CD14-positive monocyte (primary cell): Measurements from ENCODE around the gene TTLL8. TPM values are rescaled to one million over a fixed set of nuclear protein-coding genes. Genes with fewer than 3 reads are reported as not detected.

Experiments used
- DNase-seq, 3 donors: peaks; one replicate each; pipeline ENCODE4 v3.0.0-alpha.2; 2011 to 2022
- H2AFZ ChIP-seq: 2 replicates; pipeline ENCODE4 v1.6.0; 2012; ENCODE audit warnings: mild to moderate bottlenecking, low read depth, low read length, inconsistent platforms; ENCODE audit not compliant: insufficient read depth, poor library complexity, severe bottlenecking
- H3K27ac ChIP-seq, 2 donors: 1 replicate in 1 of 2; 2 replicates in 1 of 2; pipeline ENCODE4 v1.5.1; 2012 to 2013; ENCODE audit warnings: low read length in 2 of 2, control low read depth in 1 of 2, inconsistent platforms in 1 of 2, low read depth in 1 of 2, mild to moderate bottlenecking in 1 of 2
- H3K27me3 ChIP-seq, 2 donors: one replicate each; pipeline versions ENCODE4 v1.6.0 to v1.6.1; 2011 to 2013; ENCODE audit warnings: low read length in 2 of 2; ENCODE audit not compliant: control insufficient read depth in 2 of 2, insufficient read depth in 2 of 2
- H3K36me3 ChIP-seq, 2 donors: replicated peaks in 1 of 2; 1 replicate in 1 of 2; 2 replicates in 1 of 2; pipeline versions ENCODE4 v1.5.1 to v1.6.1; 2012 to 2013; ENCODE audit warnings: low read length in 2 of 2, control low read depth in 1 of 2, inconsistent platforms in 1 of 2, mild to moderate bottlenecking in 1 of 2; ENCODE audit not compliant: insufficient read depth in 2 of 2, control insufficient read depth in 1 of 2
- H3K4me1 ChIP-seq, 2 donors: 1 replicate in 1 of 2; 2 replicates in 1 of 2; pipeline versions ENCODE4 v1.5.1 to v1.6.1; 2012 to 2013; ENCODE audit warnings: low read length in 2 of 2, control low read depth in 1 of 2, inconsistent platforms in 1 of 2, mild to moderate bottlenecking in 1 of 2, moderate library complexity in 1 of 2; ENCODE audit not compliant: insufficient read depth in 2 of 2, control insufficient read depth in 1 of 2
- H3K4me2 ChIP-seq: replicated peaks from 2 replicates; pipeline ENCODE3; 2012; ENCODE audit warnings: low read length, moderate library complexity, mild to moderate bottlenecking; ENCODE audit not compliant: poor library complexity, severe bottlenecking; ENCODE audit errors: extremely low read depth
- H3K4me3 ChIP-seq, 3 experiments: fragments of 200-600 bp in 1 of 3; sonication (generic) in 1 of 3; replicated peaks in 1 of 3; 1 replicate in 2 of 3; 2 replicates in 1 of 3; pipeline ENCODE4 v1.5.1; 2011 to 2013; ENCODE audit warnings: low read length in 3 of 3, mild to moderate bottlenecking in 3 of 3, control low read depth in 2 of 3, low read depth in 2 of 3, inconsistent platforms in 1 of 3, moderate library complexity in 1 of 3
- H3K79me2 ChIP-seq: 2 replicates; pipeline ENCODE4 v1.6.0; 2012; ENCODE audit warnings: mild to moderate bottlenecking, control low read depth, inconsistent platforms, low read length, moderate library complexity; ENCODE audit not compliant: insufficient read depth
- H3K9ac ChIP-seq: 2 replicates; pipeline ENCODE4 v1.6.0; 2017; ENCODE audit warnings: low read length, mild to moderate bottlenecking; ENCODE audit not compliant: insufficient read depth, poor library complexity, severe bottlenecking
- H3K9me3 ChIP-seq, 2 donors: replicated peaks in 1 of 2; 1 replicate in 1 of 2; 2 replicates in 1 of 2; pipeline versions ENCODE4 v1.5.1 to v1.6.1; 2012 to 2013; ENCODE audit warnings: low read length in 2 of 2, control low read depth in 1 of 2; ENCODE audit not compliant: control insufficient read depth in 1 of 2, insufficient read depth in 1 of 2
- H4K20me1 ChIP-seq: 2 replicates; pipeline ENCODE4 v1.6.0; 2012; ENCODE audit warnings: mild to moderate bottlenecking, low read length, control low read depth, moderate library complexity; ENCODE audit not compliant: insufficient read depth
- H3K27ac Mint-ChIP-seq, 7 donors: one replicate each; pipeline ENCODE4 v1.8.0; 2020; ENCODE audit warnings: mild to moderate bottlenecking in 7 of 7, mixed read lengths in 7 of 7, moderate library complexity in 6 of 7, inconsistent platforms in 2 of 7
- H3K27me3 Mint-ChIP-seq, 3 donors: one replicate each; pipeline ENCODE4 v1.8.0; 2021 to 2022; ENCODE audit warnings: low read depth in 3 of 3, mild to moderate bottlenecking in 3 of 3, mixed read lengths in 3 of 3, moderate library complexity in 3 of 3, inconsistent platforms in 1 of 3
- H3K36me3 Mint-ChIP-seq, 2 donors: one replicate each; pipeline ENCODE4 v1.8.0; 2020; ENCODE audit warnings: mixed read lengths in 2 of 2, inconsistent platforms in 1 of 2, mild to moderate bottlenecking in 1 of 2
- H3K4me1 Mint-ChIP-seq: one replicate; pipeline ENCODE4 v1.8.0; 2020; ENCODE audit warnings: mild to moderate bottlenecking, mixed read lengths
- H3K4me3 Mint-ChIP-seq, 2 donors: one replicate each; pipeline ENCODE4 v1.8.0; 2020; ENCODE audit warnings: mild to moderate bottlenecking in 2 of 2, mixed read lengths in 2 of 2, moderate library complexity in 1 of 2
- H3K9me3 Mint-ChIP-seq, 7 donors: one replicate each; pipeline ENCODE4 v1.8.0; 2020 to 2022; ENCODE audit warnings: mixed read lengths in 7 of 7, mild to moderate bottlenecking in 6 of 7, moderate library complexity in 6 of 7, inconsistent platforms in 2 of 7
- WGBS: methylation state at CpG from one replicate; pipeline ENCODE4 v1.1.5; 2013; ENCODE audit warnings: missing lambda C conversion rate; ENCODE audit not compliant: insufficient coverage; 5-methylcytosine and 5-hydroxymethylcytosine counted together
- intact Hi-C, 2 donors: fragments of 100-400 bp; cut with micrococcal nuclease; formaldehyde crosslinking; loops; one replicate each; pipeline versions ENCODE4 v1.15.0 to v1.15.1; 2023
- polyA plus RNA-seq, 3 donors: library from polyadenylated mRNA; depleted of rRNA in 1 of 3; unstranded in 2 of 3; stranded (reverse) in 1 of 3; fragments of 300-500 nt in 2 of 3; fragments of >200 nt in 1 of 3; fragmentation: Illumina TruSeq in 2 of 3; gene quantifications; 1 replicate in 2 of 3; 2 replicates in 1 of 3; pipeline ENCODE4 v1.2.3, GENCODE V29; 2012 to 2021
- TF ChIP-seq, protein P1 (sequence below): fragments of 200-600 bp; IDR thresholded peaks from one replicate; pipeline ENCODE4 v1.8.0; 2022; ENCODE audit warnings: antibody characterized with exemption, mild to moderate bottlenecking

Gene TTLL8
- polyA plus RNA-seq, 3 donors: not detected

DNA sequence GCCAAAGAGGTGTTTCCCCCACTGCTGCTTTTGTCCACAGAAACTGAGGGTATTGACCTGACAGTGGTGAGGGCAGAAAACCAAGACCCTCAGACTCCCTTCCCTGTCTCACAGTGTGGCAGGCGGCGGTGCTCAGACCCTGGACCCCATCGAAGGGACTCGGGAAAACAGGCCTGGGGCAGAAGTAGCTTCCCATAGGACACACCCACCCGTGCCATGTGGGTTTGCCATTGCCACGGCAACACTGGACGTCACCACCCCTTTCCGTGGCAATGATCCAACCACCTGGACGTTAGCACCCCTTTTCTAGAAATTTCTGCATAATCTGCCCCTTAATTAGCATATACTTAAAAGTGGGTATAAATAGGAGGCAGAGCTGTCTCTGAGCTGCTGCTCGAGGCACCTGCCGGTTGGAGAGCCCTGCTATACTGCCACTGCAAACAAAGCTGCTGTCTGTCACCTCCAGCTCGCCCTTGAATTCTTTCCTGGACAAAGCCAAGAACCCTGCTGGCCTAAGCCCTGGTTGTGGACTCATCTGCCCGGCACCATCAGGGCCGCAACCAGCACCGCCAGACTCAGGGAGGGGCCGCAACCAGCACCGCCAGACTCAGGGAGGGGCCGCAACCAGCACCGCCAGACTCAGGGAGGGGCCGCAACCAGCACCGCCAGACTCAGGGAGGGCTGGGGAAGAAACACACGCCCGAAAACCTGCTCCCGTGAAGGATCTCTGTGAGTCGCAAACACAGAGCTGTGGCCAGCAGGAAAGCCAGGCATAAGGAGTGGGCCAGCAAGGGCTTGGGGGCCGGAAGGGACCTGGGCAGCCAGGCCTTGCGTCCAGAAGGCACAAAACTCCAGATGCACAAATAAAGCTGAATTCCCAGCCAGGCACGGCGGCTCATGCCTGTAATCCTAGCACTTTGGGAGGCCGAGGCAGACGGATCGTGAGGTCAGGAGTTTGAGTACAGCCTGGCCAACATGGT is 16.7 kb upstream of the TTLL8 start:
- 93% methylated on average over 28 of the region's 32 CpGs for WGBS
- no peaks in the 10 kb centered on the region for H3K9me3 Mint-ChIP-seq

DNA sequence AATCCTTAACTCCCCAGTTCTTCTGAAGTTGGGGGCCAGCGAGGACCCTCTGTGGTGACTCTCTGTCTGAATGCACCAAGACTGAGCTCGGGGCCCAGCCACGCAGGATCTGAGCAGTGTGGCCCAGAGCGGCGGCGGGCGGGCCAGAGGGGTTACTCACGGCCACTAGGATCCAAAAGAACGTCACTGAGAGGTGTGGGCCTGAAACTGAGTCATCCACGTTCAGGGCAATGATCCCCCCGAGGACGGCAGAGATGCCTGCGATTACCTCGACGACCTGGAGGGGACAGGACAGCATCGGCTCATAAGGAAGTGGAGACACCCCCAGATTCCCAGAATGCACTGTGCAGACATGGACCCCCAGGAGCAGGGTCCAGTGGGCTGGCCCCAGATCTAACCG is 16.0 kb upstream of the TTLL8 start:
- Histone ChIP-seq H3K9ac (no peak overlapping the region), H3K9me3 (no peaks in the 10 kb centered on the region), H3K4me3 (no peak overlapping the region), H3K4me1 (no peaks in the 10 kb centered on the region), H3K27ac (no peak overlapping the region), H4K20me1 (no peaks in the 10 kb centered on the region), H3K79me2 (no peaks in the 10 kb centered on the region), H2AFZ (no peak overlapping the region), H3K4me2 (no peak overlapping the region), H3K27me3 (no peaks in the 10 kb centered on the region), H3K36me3 (no peaks in the 10 kb centered on the region)
- TF ChIP-seq, protein P1, sequence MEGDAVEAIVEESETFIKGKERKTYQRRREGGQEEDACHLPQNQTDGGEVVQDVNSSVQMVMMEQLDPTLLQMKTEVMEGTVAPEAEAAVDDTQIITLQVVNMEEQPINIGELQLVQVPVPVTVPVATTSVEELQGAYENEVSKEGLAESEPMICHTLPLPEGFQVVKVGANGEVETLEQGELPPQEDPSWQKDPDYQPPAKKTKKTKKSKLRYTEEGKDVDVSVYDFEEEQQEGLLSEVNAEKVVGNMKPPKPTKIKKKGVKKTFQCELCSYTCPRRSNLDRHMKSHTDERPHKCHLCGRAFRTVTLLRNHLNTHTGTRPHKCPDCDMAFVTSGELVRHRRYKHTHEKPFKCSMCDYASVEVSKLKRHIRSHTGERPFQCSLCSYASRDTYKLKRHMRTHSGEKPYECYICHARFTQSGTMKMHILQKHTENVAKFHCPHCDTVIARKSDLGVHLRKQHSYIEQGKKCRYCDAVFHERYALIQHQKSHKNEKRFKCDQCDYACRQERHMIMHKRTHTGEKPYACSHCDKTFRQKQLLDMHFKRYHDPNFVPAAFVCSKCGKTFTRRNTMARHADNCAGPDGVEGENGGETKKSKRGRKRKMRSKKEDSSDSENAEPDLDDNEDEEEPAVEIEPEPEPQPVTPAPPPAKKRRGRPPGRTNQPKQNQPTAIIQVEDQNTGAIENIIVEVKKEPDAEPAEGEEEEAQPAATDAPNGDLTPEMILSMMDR: no peak
- no peak for DNase-seq
- intact Hi-C loops: no loop called here
- 89% methylated on average over 17 of the region's 17 CpGs for WGBS
- H3K4me3 Mint-ChIP-seq: no peak overlapping the region
- no peak overlapping the region for H3K27ac Mint-ChIP-seq
- peaks cover 0 to 1% (median 0%) of the 10 kb centered on the region in 3 donors for H3K27me3 Mint-ChIP-seq
- peaks cover 10 to 13% of the 10 kb centered on the region in 2 donors for H3K36me3 Mint-ChIP-seq
- H3K4me1 Mint-ChIP-seq: peaks cover 5% of the 10 kb centered on the region
- no peaks in the 10 kb centered on the region for H3K9me3 Mint-ChIP-seq

More for the DNA sequence above, 16.7 kb upstream of the TTLL8 start:
- intact Hi-C loops: no loop called here
- no peak overlapping the region for H3K9ac ChIP-seq
- no peaks in the 10 kb centered on the region for H3K79me2 ChIP-seq
- H2AFZ ChIP-seq: no peak overlapping the region
- H3K36me3 ChIP-seq: no peaks in the 10 kb centered on the region
- no peak overlapping the region for H3K4me2 ChIP-seq
- no peaks in the 10 kb centered on the region for H4K20me1 ChIP-seq
- H3K4me3 ChIP-seq: no peak overlapping the region
- TF ChIP-seq, protein P1: no peak
- H3K27ac ChIP-seq: no peak overlapping the region
- H3K4me1 ChIP-seq: no peaks in the 10 kb centered on the region
- H3K36me3 Mint-ChIP-seq: peaks cover 10 to 18% of the 10 kb centered on the region in 2 donors
- H3K27me3 ChIP-seq: no peaks in the 10 kb centered on the region
- no peaks in the 10 kb centered on the region for H3K9me3 ChIP-seq
- peaks cover 5% of the 10 kb centered on the region for H3K4me1 Mint-ChIP-seq
- peak overlapping the region in 3 of 7 donors; percentile 9 to 21 (median 20) for H3K27ac Mint-ChIP-seq
- no peak for DNase-seq
- no peak overlapping the region for H3K4me3 Mint-ChIP-seq
- peaks cover 0 to 1% (median 0%) of the 10 kb centered on the region in 3 donors for H3K27me3 Mint-ChIP-seq
